ENCODE results near the gene HPS5.

The HPS5 gene

DNA sequence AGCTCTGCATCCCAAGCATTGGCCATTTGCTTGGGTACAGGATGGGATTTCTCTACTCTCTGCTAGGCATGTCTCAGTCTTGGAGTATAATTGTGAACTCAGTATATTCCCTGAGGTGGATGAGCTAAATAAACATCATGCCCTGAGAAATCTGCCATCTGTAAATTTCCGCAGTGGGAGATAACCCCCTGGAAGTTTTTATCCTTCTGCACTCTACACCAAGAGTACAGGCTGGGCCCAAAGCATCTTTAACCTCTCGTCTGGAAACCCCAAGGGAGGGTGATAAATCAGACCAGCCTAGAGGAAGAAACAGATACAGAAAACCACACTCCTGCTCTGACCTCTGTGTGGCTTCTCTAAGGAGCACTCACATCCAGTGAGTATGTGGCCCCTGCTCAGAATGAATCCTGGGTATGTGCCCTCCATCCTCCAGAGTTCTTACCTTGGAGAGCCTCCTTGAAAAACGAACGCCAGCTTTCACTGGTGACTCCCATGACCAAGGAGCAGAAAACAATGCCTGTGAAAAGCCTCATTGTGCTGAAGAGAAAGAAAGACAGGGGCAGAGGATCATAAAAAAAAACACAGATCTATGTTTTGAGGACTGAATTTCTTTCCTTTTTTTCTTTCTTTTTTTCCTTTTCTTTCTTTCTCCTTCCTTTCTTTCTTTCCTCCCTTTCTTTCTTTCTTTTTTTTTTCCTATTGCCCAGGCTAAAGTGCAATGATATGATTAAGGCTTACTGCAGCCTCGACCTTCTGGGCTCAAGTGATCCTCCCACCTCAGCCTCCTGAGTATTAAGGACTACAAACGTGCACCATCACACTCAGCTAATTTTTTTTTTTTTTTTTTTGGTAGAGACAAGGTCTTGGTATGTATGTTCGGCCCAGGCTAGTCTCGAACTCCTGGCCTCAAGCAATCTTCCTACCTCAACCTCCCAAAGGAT is 86.3 kb downstream of the HPS5 start:
- no peak for DNase-seq (ENCODE audit: low spot score)

DNA sequence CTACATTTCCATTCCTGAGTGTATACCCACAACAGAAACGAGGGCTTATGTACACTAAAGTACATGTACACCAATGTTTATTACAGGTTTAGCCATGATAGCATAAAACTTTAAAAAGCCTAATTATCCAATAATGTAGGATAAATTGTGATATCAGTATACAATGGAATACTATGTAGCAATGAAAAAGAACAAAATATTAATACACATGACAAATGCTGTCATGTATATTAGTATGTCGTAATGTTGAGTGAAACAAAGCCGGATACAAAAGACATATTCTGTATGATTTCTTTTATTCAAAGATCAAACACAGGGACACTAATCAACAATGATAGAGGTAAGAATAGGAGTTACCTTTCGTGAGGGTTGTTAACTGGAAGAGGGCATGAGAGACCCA is 88.0 kb downstream of the HPS5 start:
- no peak for DNase-seq (ENCODE audit: low spot score)

DNA sequence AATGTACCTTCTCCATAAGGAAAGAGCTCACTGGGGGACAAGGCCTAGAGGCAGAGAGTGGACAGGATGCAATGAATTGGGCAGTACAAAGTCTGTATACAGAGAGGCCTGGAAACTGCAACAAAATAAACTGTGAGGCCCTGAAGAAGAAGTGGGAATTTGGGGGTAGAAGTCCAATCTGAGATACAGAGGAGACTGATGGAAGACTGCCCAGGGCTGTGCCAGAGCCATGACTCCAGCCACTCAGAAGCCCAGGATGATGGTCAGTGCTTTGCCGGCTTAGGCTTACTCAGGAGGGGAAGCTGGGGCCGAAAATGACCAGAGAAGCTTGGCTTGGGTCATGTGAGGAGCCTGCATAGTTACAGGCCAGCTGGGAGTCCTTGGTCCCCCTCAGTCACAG is 91.1 kb downstream of the HPS5 start:
- no peak for DNase-seq (ENCODE audit: low spot score)

DNA sequence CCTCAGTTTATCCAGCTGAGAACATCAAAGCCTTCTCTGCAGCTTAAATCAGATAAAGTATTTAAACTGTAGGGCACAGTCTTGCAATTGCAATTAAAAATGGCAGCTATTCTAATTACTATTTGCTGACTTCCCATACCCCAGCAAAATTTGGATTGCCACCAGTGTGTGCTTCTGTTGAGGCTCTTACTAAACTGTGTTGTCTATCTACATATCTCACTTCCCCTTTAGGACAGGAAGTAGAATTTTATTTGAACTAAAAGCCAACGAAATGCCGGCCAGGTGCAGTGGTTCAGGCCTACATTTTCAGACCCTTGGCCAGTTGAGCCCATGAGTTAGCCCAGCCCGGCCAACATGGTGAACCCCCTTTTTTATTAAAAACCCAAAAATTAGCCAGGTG is 92.4 kb downstream of the HPS5 start:
- DNase-seq (ENCODE audit: low spot score): no peak

All from CD4-positive, alpha-beta T cell treated with Interleukin-6 at 100 ng/mL for 8 hours (primary cell).